ENCODE measurements around the gene HFE. TPM values are rescaled to one million over a fixed set of nuclear protein-coding genes. Genes with fewer than 3 reads are reported as not detected.
A peak's percentile ranks its signal among the peaks of the same experiment; 100 is the strongest.
"Not testable (repeated sequence)": the region's sequence is repeated elsewhere in the genome, so short reads cannot be mapped to it uniquely, and the experiment has no call there.

Gene HFE
- total and polyA plus RNA-seq, 4 donors, result 3.9 to 17.9 (median 6.2) TPM

- WGBS, 2 donors, result 92 to 95% methylated on average over 5 of the region's 5 CpGs
- intact Hi-C loops (cut with DNase I), result no loop called here
- ATAC-seq (ENCODE audit: low FRiP score) (no peak), DNase-seq (no peak)
- Histone ChIP-seq H3K4me1 (ENCODE audit: control insufficient read depth in 1 of 2, insufficient read depth in 2 of 2, low read length in 2 of 2) (no peaks in the 10 kb centered on the region), H3K9me3 (ENCODE audit: control insufficient read depth, low read length) (no peaks in the 10 kb centered on the region), H3K36me3 (ENCODE audit: control insufficient read depth in 1 of 2, insufficient read depth in 2 of 2, low read length in 1 of 2) (no peaks in the 10 kb centered on the region), H3K4me3 (ENCODE audit: low read length in 2 of 2) (no peak overlapping the region), H3K27me3 (ENCODE audit: control insufficient read depth in 1 of 2, insufficient read depth in 2 of 2, low read length in 1 of 2) (no peaks in the 10 kb centered on the region), H3K27ac (ENCODE audit: low read depth in 1 of 2, low read length in 2 of 2) (no peak overlapping the region)
Measured at GRCh38 chr6:26115226-26115625, 28.0 kb downstream of the HFE start.

GRCh38 chr6:26116267-26116666, 29.0 kb downstream of the HFE start:
- intact Hi-C loops (cut with DNase I), result no loop called here
- DNase-seq (no peak), ATAC-seq (ENCODE audit: low FRiP score) (no peak)
- no peaks in the 10 kb centered on the region for H3K4me1 ChIP-seq (ENCODE audit: control insufficient read depth in 1 of 2, insufficient read depth in 2 of 2, low read length in 2 of 2)
- WGBS, 2 donors, result 97% methylated on average over 4 of the region's 4 CpGs
- no peak overlapping the region for H3K27ac ChIP-seq (ENCODE audit: low read depth in 1 of 2, low read length in 2 of 2)
- H3K36me3 ChIP-seq (ENCODE audit: control insufficient read depth in 1 of 2, insufficient read depth in 2 of 2, low read length in 1 of 2), result no peaks in the 10 kb centered on the region
- H3K4me3 ChIP-seq (ENCODE audit: low read length in 2 of 2), result no peak overlapping the region
- H3K9me3 ChIP-seq (ENCODE audit: control insufficient read depth, low read length), result no peaks in the 10 kb centered on the region
- no peaks in the 10 kb centered on the region for H3K27me3 ChIP-seq (ENCODE audit: control insufficient read depth in 1 of 2, insufficient read depth in 2 of 2, low read length in 1 of 2)

- Histone ChIP-seq H3K9me3 (ENCODE audit: control insufficient read depth, low read length) (no peaks in the 10 kb centered on the region), H3K27me3 (ENCODE audit: control insufficient read depth in 1 of 2, insufficient read depth in 2 of 2, low read length in 1 of 2) (no peaks in the 10 kb centered on the region), H3K4me1 (ENCODE audit: control insufficient read depth in 1 of 2, insufficient read depth in 2 of 2, low read length in 2 of 2) (no peaks in the 10 kb centered on the region), H3K27ac (ENCODE audit: low read depth in 1 of 2, low read length in 2 of 2) (no peak overlapping the region), H3K4me3 (ENCODE audit: low read length in 2 of 2) (no peak overlapping the region), H3K36me3 (ENCODE audit: control insufficient read depth in 1 of 2, insufficient read depth in 2 of 2, low read length in 1 of 2) (no peaks in the 10 kb centered on the region)
- intact Hi-C loops (cut with DNase I), result no loop called here
- no peak for ATAC-seq (ENCODE audit: low FRiP score)
- DNase-seq, result no peak
- 88% methylated on average over 7 of the region's 7 CpGs for WGBS, 2 donors
Measured at GRCh38 chr6:26118999-26119398, 31.8 kb downstream of the HFE start.

- intact Hi-C loops (cut with DNase I), result loop anchor here (5.0 kb wide), 3 partner anchors 52 to 97 kb away; a partner anchor contains a TSS
- WGBS, 2 donors, result 98 to 99% methylated on average over 8 of the region's 8 CpGs
Measured at GRCh38 chr6:26120115-26120514, 32.9 kb downstream of the HFE start.

GRCh38 chr6:26120807-26121140, 33.5 kb downstream of the HFE start:
- no peak for DNase-seq
- Histone ChIP-seq H3K27ac (ENCODE audit: low read depth in 1 of 2, low read length in 2 of 2) (no peak overlapping the region), H3K9me3 (ENCODE audit: control insufficient read depth, low read length) (no peaks in the 10 kb centered on the region), H3K36me3 (ENCODE audit: control insufficient read depth in 1 of 2, insufficient read depth in 2 of 2, low read length in 1 of 2) (no peaks in the 10 kb centered on the region), H3K4me3 (ENCODE audit: low read length in 2 of 2) (no peak overlapping the region), H3K27me3 (ENCODE audit: control insufficient read depth in 1 of 2, insufficient read depth in 2 of 2, low read length in 1 of 2) (no peaks in the 10 kb centered on the region), H3K4me1 (ENCODE audit: control insufficient read depth in 1 of 2, insufficient read depth in 2 of 2, low read length in 2 of 2) (no peaks in the 10 kb centered on the region)
- ATAC-seq (ENCODE audit: low FRiP score), result no peak
- WGBS, 2 donors, result 79 to 81% methylated on average over 3 of the region's 3 CpGs
- intact Hi-C loops (cut with DNase I), result loop anchor here (5.0 kb wide), 3 partner anchors 52 to 97 kb away; a partner anchor contains a TSS

More at GRCh38 chr6:26120115-26120514, 32.9 kb downstream of the HFE start:
- not testable (repeated sequence) for H3K9me3 ChIP-seq (ENCODE audit: control insufficient read depth, low read length); DNase-seq; H3K27me3 ChIP-seq (ENCODE audit: control insufficient read depth in 1 of 2, insufficient read depth in 2 of 2, low read length in 1 of 2); ATAC-seq (ENCODE audit: low FRiP score); H3K4me3 ChIP-seq (ENCODE audit: low read length in 2 of 2); H3K4me1 ChIP-seq (ENCODE audit: control insufficient read depth in 1 of 2, insufficient read depth in 2 of 2, low read length in 2 of 2); H3K27ac ChIP-seq (ENCODE audit: low read depth in 1 of 2, low read length in 2 of 2); H3K36me3 ChIP-seq (ENCODE audit: control insufficient read depth in 1 of 2, insufficient read depth in 2 of 2, low read length in 1 of 2)

GRCh38 chr6:26121141-26122004, 34.1 kb downstream of the HFE start:
- no peaks in the 10 kb centered on the region for H3K4me1 ChIP-seq (ENCODE audit: control insufficient read depth in 1 of 2, insufficient read depth in 2 of 2, low read length in 2 of 2)
- ATAC-seq (ENCODE audit: low FRiP score), result no peak
- H3K27ac ChIP-seq (ENCODE audit: low read depth in 1 of 2, low read length in 2 of 2), result no peak overlapping the region
- 95 to 96% methylated on average over 18 of the region's 18 CpGs for whole genome bisulfite sequencing, 2 donors
- no peak overlapping the region for H3K4me3 ChIP-seq (ENCODE audit: low read length in 2 of 2)
- no peaks in the 10 kb centered on the region for H3K9me3 ChIP-seq (ENCODE audit: control insufficient read depth, low read length)
- H3K27me3 ChIP-seq (ENCODE audit: control insufficient read depth in 1 of 2, insufficient read depth in 2 of 2, low read length in 1 of 2), result no peaks in the 10 kb centered on the region
- no peaks in the 10 kb centered on the region for H3K36me3 ChIP-seq (ENCODE audit: control insufficient read depth in 1 of 2, insufficient read depth in 2 of 2, low read length in 1 of 2)
- DNase-seq, result no peak
- intact Hi-C loops (cut with DNase I), result loop anchor here (5.0 kb wide), 3 partner anchors 51 to 96 kb away; a partner anchor contains a TSS

- H3K4me3 ChIP-seq (ENCODE audit: low read length in 2 of 2), result no peak overlapping the region
- H3K36me3 ChIP-seq (ENCODE audit: control insufficient read depth in 1 of 2, insufficient read depth in 2 of 2, low read length in 1 of 2), result no peaks in the 10 kb centered on the region
- whole genome bisulfite sequencing, 2 donors, result 81% methylated on average over 4 of the region's 4 CpGs
- no peaks in the 10 kb centered on the region for H3K4me1 ChIP-seq (ENCODE audit: control insufficient read depth in 1 of 2, insufficient read depth in 2 of 2, low read length in 2 of 2)
- H3K27me3 ChIP-seq (ENCODE audit: control insufficient read depth in 1 of 2, insufficient read depth in 2 of 2, low read length in 1 of 2), result no peaks in the 10 kb centered on the region
- ATAC-seq (ENCODE audit: low FRiP score) (no peak), DNase-seq (no peak)
- no peaks in the 10 kb centered on the region for H3K9me3 ChIP-seq (ENCODE audit: control insufficient read depth, low read length)
- intact Hi-C loops (cut with DNase I), result loop anchor here (5.0 kb wide), 3 partner anchors 50 to 95 kb away; a partner anchor contains a TSS
- no peak overlapping the region for H3K27ac ChIP-seq (ENCODE audit: low read depth in 1 of 2, low read length in 2 of 2)
Measured at GRCh38 chr6:26122005-26122388, 34.8 kb downstream of the HFE start.

- H3K27ac ChIP-seq (ENCODE audit: low read depth in 1 of 2, low read length in 2 of 2), result peak overlapping the region in 1 of 2 donors; percentile 60
- no peaks in the 10 kb centered on the region for H3K4me1 ChIP-seq (ENCODE audit: control insufficient read depth in 1 of 2, insufficient read depth in 2 of 2, low read length in 2 of 2)
- ATAC-seq (ENCODE audit: low FRiP score), result no peak
- DNase-seq, result no peak
- H3K9me3 ChIP-seq (ENCODE audit: control insufficient read depth, low read length), result no peaks in the 10 kb centered on the region
- intact Hi-C loops (cut with DNase I), result loop anchor here (5.0 kb wide), 3 partner anchors 50 to 95 kb away; a partner anchor contains a TSS
- H3K4me3 ChIP-seq (ENCODE audit: low read length in 2 of 2), result peak overlapping the region in 1 of 2 donors; percentile 4
- H3K27me3 ChIP-seq (ENCODE audit: control insufficient read depth in 1 of 2, insufficient read depth in 2 of 2, low read length in 1 of 2), result no peaks in the 10 kb centered on the region
- no peaks in the 10 kb centered on the region for H3K36me3 ChIP-seq (ENCODE audit: control insufficient read depth in 1 of 2, insufficient read depth in 2 of 2, low read length in 1 of 2)
- 52 to 57% methylated on average over 6 of the region's 6 CpGs for WGBS, 2 donors
Measured at GRCh38 chr6:26122402-26122792, 35.2 kb downstream of the HFE start.
